Right lobe of liver (tissue), 6 donors: ENCODE measurements around the gene TMEM170B. TPM values are rescaled to one million over a fixed set of nuclear protein-coding genes. Genes with fewer than 3 reads are reported as not detected.

Source experiments
- ATAC-seq, 4 donors: fragments of 200-7000 bp; cut with Tn5 transposase; one replicate each; pipeline ENCODE4 v1.9.1; 2020; ENCODE audit warnings: mild to moderate bottlenecking in 4 of 4, moderate library complexity in 4 of 4
- DNase-seq, 3 donors: peaks; one replicate each; pipeline ENCODE4 v3.0.0-alpha.2; 2020
- H3K27ac ChIP-seq, 3 donors: fragments of 200-600 bp; one replicate each; pipeline ENCODE4 v1.8.0; 2022
- H3K27me3 ChIP-seq, 2 donors: fragments of 200-600 bp; one replicate each; pipeline ENCODE4 v1.8.0; 2022
- H3K36me3 ChIP-seq, 4 donors: fragments of 200-600 bp; sonication (generic) in 1 of 4; one replicate each; pipeline versions ENCODE4 v1.5.1 to v1.8.0; 2017 to 2022; ENCODE audit warnings: control low read depth in 1 of 4
- H3K4me1 ChIP-seq, 4 donors: fragments of 200-600 bp; sonication (generic) in 1 of 4; one replicate each; pipeline versions ENCODE4 v1.5.1 to v1.8.0; 2017 to 2022; ENCODE audit warnings: control low read depth in 1 of 4
- H3K4me3 ChIP-seq, 3 donors: fragments of 200-600 bp; one replicate each; pipeline ENCODE4 v1.8.0; 2022
- H3K9me3 ChIP-seq, 4 donors: fragments of 200-600 bp; sonication (generic) in 1 of 4; one replicate each; pipeline versions ENCODE4 v1.5.1 to v1.8.0; 2017 to 2022; ENCODE audit warnings: control low read depth in 1 of 4
- CTCF ChIP-seq, 4 donors: fragments of 200-600 bp in 3 of 4; fragments of 450-650 bp in 1 of 4; IDR thresholded peaks; one replicate each; pipeline versions ENCODE4 v1.5.1 to v1.8.0; 2016 to 2022; ENCODE audit warnings: antibody characterized with exemption in 4 of 4, mild to moderate bottlenecking in 2 of 4
- POLR2A ChIP-seq: fragments of 450-650 bp; IDR thresholded peaks from one replicate; pipeline ENCODE4 v1.6.1; 2017; ENCODE audit warnings: antibody characterized with exemption, mild to moderate bottlenecking
- WGBS: methylation state at CpG from one replicate; pipeline ENCODE4 v1.1.6; 2018; ENCODE audit warnings: low coverage, low lambda C conversion rate; ENCODE audit not compliant: insufficient coverage; ENCODE audit errors: missing lambda C conversion rate; 5-methylcytosine and 5-hydroxymethylcytosine counted together
- intact Hi-C, 2 donors: fragments of 100-400 bp; cut with DNase I; formaldehyde crosslinking; loops; one replicate each; pipeline versions ENCODE4 v1.11.2 to v1.14.1; 2022
- total RNA-seq, 6 experiments: library from RNA; depleted of rRNA in 2 of 6; stranded (reverse); fragments of >200 nt in 2 of 6; fragmentation: NEBNext Ultra II Directional in 3 of 6; extraction: Animal tissue kit (Norgen Biotek cat#: 25700) in 3 of 6; gene quantifications; one replicate each; pipeline versions ENCODE4 v1.1.0 to v1.2.4, GENCODE V29; 2016 to 2023
- donor health status: DM: no; HTN: yes; CAD: no.
- donor health status: DM: no; HTN: no; CAD: no.
- donor health status: DM: no; HTN: no; CAD: no.
- donor health status: DM: no; HTN: yes; CAD: no.
- donor health status: DM: no; HTN: yes; CAD: no.

The TMEM170B gene
- total RNA-seq, 6 experiments from 2014 or later: 3.6 to 6.7 (median 5.0) TPM

GRCh38 chr6:11616200-11616611 is 78.7 kb downstream of the TMEM170B start:
- intact Hi-C loops: no loop called here
- TF ChIP-seq CTCF (IDR thresholded peaks at IDR 0.05) (no peak), POLR2A (no peak)
- Histone ChIP-seq H3K4me3 (no peak overlapping the region), H3K9me3 (no peaks in the 10 kb centered on the region), H3K27me3 (no peaks in the 10 kb centered on the region), H3K4me1 (no peaks in the 10 kb centered on the region), H3K27ac (no peak overlapping the region), H3K36me3 (no peaks in the 10 kb centered on the region)
- ATAC-seq (no peak), DNase-seq (no peak)
- 42% methylated on average over 2 of the region's 5 CpGs for WGBS

GRCh38 chr6:11618533-11618932 is 81.0 kb downstream of the TMEM170B start:
- no peak for ATAC-seq
- H3K9me3 ChIP-seq: no peaks in the 10 kb centered on the region
- H3K36me3 ChIP-seq: no peaks in the 10 kb centered on the region
- H3K27ac ChIP-seq: no peak overlapping the region
- 44% methylated on average over 4 of the region's 4 CpGs for WGBS
- DNase-seq: no peak
- H3K27me3 ChIP-seq: no peaks in the 10 kb centered on the region
- TF ChIP-seq POLR2A: no peak
- no peak for TF ChIP-seq CTCF (IDR thresholded peaks at IDR 0.05)
- intact Hi-C loops: no loop called here
- no peaks in the 10 kb centered on the region for H3K4me1 ChIP-seq
- H3K4me3 ChIP-seq: no peak overlapping the region

- no peaks in the 10 kb centered on the region for H3K36me3 ChIP-seq
- DNase-seq: no peak
- H3K27me3 ChIP-seq: no peaks in the 10 kb centered on the region
- no peaks in the 10 kb centered on the region for H3K4me1 ChIP-seq
- H3K4me3 ChIP-seq: no peak overlapping the region
- H3K27ac ChIP-seq: no peak overlapping the region
- peak in 3 of 4 donors; percentile 28 to 50 (median 36) for ATAC-seq
- 80% methylated on average over 4 of the region's 5 CpGs for WGBS
- no peak for TF ChIP-seq CTCF (IDR thresholded peaks at IDR 0.05)
- TF ChIP-seq POLR2A: no peak
- intact Hi-C loops: no loop called here
- H3K9me3 ChIP-seq: no peaks in the 10 kb centered on the region
These were observed 83.6 kb downstream of the TMEM170B start for GRCh38 chr6:11621119-11621518.

- Histone ChIP-seq H3K4me3 (no peak overlapping the region), H3K9me3 (no peaks in the 10 kb centered on the region), H3K36me3 (no peaks in the 10 kb centered on the region), H3K27ac (no peak overlapping the region), H3K4me1 (no peaks in the 10 kb centered on the region), H3K27me3 (no peaks in the 10 kb centered on the region)
- ATAC-seq (no peak), DNase-seq (no peak)
- intact Hi-C loops: no loop called here
- TF ChIP-seq CTCF (IDR thresholded peaks at IDR 0.05) (no peak), POLR2A (no peak)
- WGBS: 76% methylated on average over 3 of the region's 4 CpGs
These were observed 84.6 kb downstream of the TMEM170B start for GRCh38 chr6:11622156-11622555.

- Histone ChIP-seq H3K27me3 (no peaks in the 10 kb centered on the region), H3K9me3 (no peaks in the 10 kb centered on the region), H3K4me1 (no peaks in the 10 kb centered on the region), H3K27ac (no peak overlapping the region), H3K4me3 (no peak overlapping the region), H3K36me3 (no peaks in the 10 kb centered on the region)
- ATAC-seq (no peak), DNase-seq (no peak)
- 100% methylated on average over 1 of the region's 2 CpGs for WGBS
- TF ChIP-seq POLR2A (no peak), CTCF (IDR thresholded peaks at IDR 0.05) (no peak)
- intact Hi-C loops: no loop called here
These were observed 85.7 kb downstream of the TMEM170B start for GRCh38 chr6:11623272-11623671.
